H1 (cell line): Measurements from ENCODE around the gene ARID5B. TPM values are rescaled to one million over a fixed set of nuclear protein-coding genes. Genes with fewer than 3 reads are reported as not detected.

Experiments
- CTCF ChIA-PET: fragments of 300-600 bp; sonication (Branson Sonifier 250); formaldehyde crosslinking; loops from one replicate; lab custom pipeline; 2021; ENCODE audit not compliant: partially characterized antibody; lab: Charles Lee
- POLR2A ChIA-PET: fragments of 300-600 bp; sonication (Branson Sonifier 250); formaldehyde crosslinking; loops from one replicate; lab custom pipeline; 2021; ENCODE audit warnings: inconsistent platforms; ENCODE audit not compliant: partially characterized antibody; lab: Charles Lee
- DNase-seq, 2 experiments: peaks; one replicate each; pipeline versions ENCODE4 v3.0.0 to v3.0.0-alpha.2; 2010 to 2022; ENCODE audit warnings: low spot score in 2 of 2, low read depth in 1 of 2, mixed read lengths in 1 of 2
- FAIRE-seq: peaks from 2 replicates; lab custom pipeline; 2011; peaks lifted over from hg19 to GRCh38; lab: Jason Lieb, UNC
- H2AFZ ChIP-seq: 2 replicates; pipeline ENCODE4 v1.8.1; 2012; ENCODE audit warnings: low read length, inconsistent platforms
- H2AK5ac ChIP-seq: 2 replicates; pipeline ENCODE4 v1.6.1; 2013; ENCODE audit warnings: low read depth, low read length
- H2BK120ac ChIP-seq: replicated peaks from 2 replicates; pipeline ENCODE3; 2013; ENCODE audit warnings: low read depth, low read length, inconsistent platforms
- H2BK12ac ChIP-seq: 2 replicates; pipeline ENCODE4 v1.6.1; 2013; ENCODE audit warnings: low read depth, low read length
- H2BK15ac ChIP-seq: 2 replicates; pipeline ENCODE4 v1.6.1; 2013; ENCODE audit warnings: low read length
- H2BK20ac ChIP-seq: 2 replicates; pipeline ENCODE4 v1.6.1; 2013; ENCODE audit warnings: low read length
- H2BK5ac ChIP-seq: 2 replicates; pipeline ENCODE4 v1.6.1; 2013; ENCODE audit warnings: low read depth, low read length
- H3K14ac ChIP-seq: 2 replicates; pipeline ENCODE4 v1.6.1; 2013; ENCODE audit warnings: inconsistent platforms; ENCODE audit not compliant: insufficient read length
- H3K18ac ChIP-seq: 2 replicates; pipeline ENCODE4 v1.6.1; 2013; ENCODE audit warnings: low read length; ENCODE audit errors: extremely low read depth
- H3K23ac ChIP-seq: 2 replicates; pipeline ENCODE4 v1.6.1; 2013; ENCODE audit warnings: inconsistent platforms; ENCODE audit not compliant: insufficient read length
- H3K23me2 ChIP-seq: 2 replicates; pipeline ENCODE4 v1.6.1; 2013; ENCODE audit warnings: low read depth, low read length
- H3K27ac ChIP-seq: 2 replicates; pipeline ENCODE4 v1.6.1; 2011; ENCODE audit warnings: low read depth, low read length, inconsistent platforms
- H3K27me3 ChIP-seq, 4 experiments: replicated peaks in 1 of 4; 1 replicate in 1 of 4; 2 replicates in 3 of 4; pipeline versions ENCODE4 v1.6.1 to v1.8.1; 2011 to 2013; ENCODE audit warnings: low read length in 3 of 4, mild to moderate bottlenecking in 3 of 4, inconsistent platforms in 2 of 4, mixed read lengths in 2 of 4, moderate library complexity in 1 of 4; ENCODE audit not compliant: control insufficient read depth in 3 of 4, insufficient read depth in 3 of 4; ENCODE audit errors: extremely low read depth in 1 of 4
- H3K36me3 ChIP-seq, 4 experiments: 2 replicates each; pipeline versions ENCODE4 v1.6.1 to v1.8.1; 2011 to 2013; ENCODE audit warnings: mild to moderate bottlenecking in 4 of 4, low read length in 3 of 4, moderate library complexity in 2 of 4, control low read depth in 1 of 4, inconsistent platforms in 1 of 4; ENCODE audit not compliant: insufficient read depth in 4 of 4, control insufficient read depth in 2 of 4
- H3K4ac ChIP-seq: replicated peaks from 2 replicates; pipeline ENCODE3; 2013; ENCODE audit warnings: low read length, low read depth, mixed read lengths, inconsistent platforms; ENCODE audit not compliant: insufficient read length
- H3K4me1 ChIP-seq, 4 experiments: replicated peaks in 1 of 4; 1 replicate in 1 of 4; 2 replicates in 3 of 4; pipeline versions ENCODE4 v1.6.1 to v1.8.1; 2011 to 2013; ENCODE audit warnings: low read length in 3 of 4, inconsistent platforms in 2 of 4, mixed read lengths in 1 of 4; ENCODE audit not compliant: insufficient read depth in 4 of 4, control insufficient read depth in 3 of 4
- H3K4me2 ChIP-seq, 2 experiments: 2 replicates each; pipeline versions ENCODE4 v1.6.1 to v1.8.1; 2011 to 2013; ENCODE audit warnings: low read depth in 2 of 2, low read length in 2 of 2, control low read depth in 1 of 2, inconsistent platforms in 1 of 2, mild to moderate bottlenecking in 1 of 2; ENCODE audit not compliant: insufficient read depth in 1 of 2
- H3K4me3 ChIP-seq, 4 experiments: fragments of 200-600, 300-600 bp in 1 of 4; sonication (generic), shearing (Covaris generic), sonication (Bioruptor Twin) in 1 of 4; 2 replicates each; pipeline versions ENCODE4 v1.5.1 to v1.8.1; 2011 to 2016; ENCODE audit warnings: low read length in 4 of 4, low read depth in 3 of 4, control low read depth in 2 of 4, inconsistent platforms in 2 of 4, mild to moderate bottlenecking in 2 of 4, mixed read lengths in 1 of 4, moderate library complexity in 1 of 4; ENCODE audit not compliant: insufficient read depth in 2 of 4; ENCODE audit errors: extremely low read depth in 1 of 4
- H3K56ac ChIP-seq: replicated peaks from 2 replicates; pipeline ENCODE3; 2013; ENCODE audit warnings: low read depth, mild to moderate bottlenecking, mixed read lengths, low read length, inconsistent platforms; ENCODE audit not compliant: insufficient read length
- H3K79me1 ChIP-seq: 2 replicates; pipeline ENCODE4 v1.6.1; 2013; ENCODE audit warnings: low read depth, low read length, control low read depth
- H3K79me2 ChIP-seq, 2 experiments: 2 replicates each; pipeline versions ENCODE4 v1.6.1 to v1.8.1; 2012 to 2013; ENCODE audit warnings: low read length in 2 of 2, mild to moderate bottlenecking in 2 of 2, inconsistent platforms in 1 of 2; ENCODE audit not compliant: insufficient read depth in 2 of 2, control insufficient read depth in 1 of 2
- H3K9ac ChIP-seq, 4 experiments: replicated peaks in 1 of 4; 1 replicate in 1 of 4; 2 replicates in 3 of 4; pipeline versions ENCODE4 v1.6.1 to v1.8.1; 2011 to 2013; ENCODE audit warnings: low read depth in 3 of 4, low read length in 3 of 4, control low read depth in 2 of 4, mild to moderate bottlenecking in 2 of 4, moderate library complexity in 2 of 4, inconsistent platforms in 1 of 4; ENCODE audit errors: extremely low read depth in 1 of 4
- H3K9me3 ChIP-seq, 2 experiments: 2 replicates each; pipeline versions ENCODE4 v1.6.1 to v1.8.1; 2012 to 2013; ENCODE audit warnings: mild to moderate bottlenecking in 2 of 2, moderate library complexity in 2 of 2, control low read depth in 1 of 2, inconsistent platforms in 1 of 2, low read depth in 1 of 2, low read length in 1 of 2, mixed read lengths in 1 of 2; ENCODE audit not compliant: insufficient read depth in 2 of 2
- H4K20me1 ChIP-seq, 2 experiments: replicated peaks in 1 of 2; 2 replicates each; pipeline versions ENCODE3 to v1.8.1; 2011 to 2013; ENCODE audit warnings: inconsistent platforms in 2 of 2, low read length in 2 of 2, mild to moderate bottlenecking in 1 of 2; ENCODE audit not compliant: insufficient read depth in 2 of 2, control insufficient read depth in 1 of 2
- H4K5ac ChIP-seq: 2 replicates; pipeline ENCODE4 v1.6.1; 2013; ENCODE audit warnings: low read length, low read depth, mixed read lengths, inconsistent platforms; ENCODE audit not compliant: insufficient read length
- H4K8ac ChIP-seq: 2 replicates; pipeline ENCODE4 v1.8.0; 2013; ENCODE audit warnings: mild to moderate bottlenecking, moderate library complexity, low read length, inconsistent platforms; ENCODE audit not compliant: insufficient read depth; ENCODE audit errors: extremely low read depth
- H4K91ac ChIP-seq: replicated peaks from 2 replicates; pipeline ENCODE3; 2013; ENCODE audit warnings: low read length, mixed read lengths, inconsistent platforms; ENCODE audit not compliant: insufficient read length
- ASH2L ChIP-seq: fragments of 200-600, 300-600 bp; sonication (generic); IDR thresholded peaks from one replicate; pipeline ENCODE4 v1.7.1; 2017; ENCODE audit warnings: low read length
- CTBP2 ChIP-seq: IDR thresholded peaks from 2 replicates; pipeline ENCODE4 v1.7.0; 2011; ENCODE audit warnings: borderline replicate concordance, mild to moderate bottlenecking, moderate library complexity, mixed read lengths, low read length; ENCODE audit not compliant: insufficient read depth, insufficient read length
- NRF1 ChIP-seq: IDR thresholded peaks from 2 replicates; pipeline ENCODE4 v1.6.1; 2011; ENCODE audit warnings: mild to moderate bottlenecking, low read depth, low read length, improper control_type of control experiment
- SAP30 ChIP-seq: fragments of 300-600 bp; sonication (generic); IDR thresholded peaks from 2 replicates; pipeline ENCODE4 v1.7.1; 2012; ENCODE audit warnings: low read length, moderate library complexity, mild to moderate bottlenecking, inconsistent platforms; ENCODE audit not compliant: insufficient read depth, insufficient replicate concordance
- WGBS, 2 experiments: shearing (Covaris generic) in 1 of 2; methylation state at CpG; one replicate each; pipeline versions ENCODE4 v1.1.6 to v1.1.7; 2013 to 2015; ENCODE audit warnings: low lambda C conversion rate in 2 of 2, mixed read lengths in 2 of 2, inconsistent platforms in 1 of 2, low coverage in 1 of 2, missing lambda C conversion rate in 1 of 2; ENCODE audit not compliant: insufficient replicate concordance in 2 of 2, insufficient coverage in 1 of 2, insufficient read length in 1 of 2; ENCODE audit errors: extremely low coverage in 1 of 2, missing lambda C conversion rate in 1 of 2; 5-methylcytosine and 5-hydroxymethylcytosine counted together
- polyA plus RNA-seq, 7 experiments: library from polyadenylated mRNA; depleted of rRNA in 3 of 7; stranded (reverse) in 5 of 7; unstranded in 2 of 7; fragments of >200 nt in 5 of 7; fragments of 200-250 nt in 2 of 7; gene quantifications; 1 replicate in 5 of 7; 2 replicates in 1 of 7; 4 replicates in 1 of 7; pipeline versions ENCODE4 v1.2.1 to v1.2.3, GENCODE V29; 2011 to 2013; ENCODE audit warnings: missing spikeins in 2 of 7, mixed read lengths in 2 of 7
- total RNA-seq: library from RNA; stranded (reverse); fragmentation: NEBNext Ultra II Directional; extraction: Animal tissue kit (Norgen Biotek cat#: 25700); gene quantifications from 2 replicates; pipeline ENCODE4 v1.2.1, GENCODE V29; 2021

ARID5B gene
- total and polyA plus RNA-seq, 2 of the 8 experiments (the other 6 are each of a cell fraction or from before 2014, with no cell fraction given), result 0.21 to 1.1 TPM

DNA sequence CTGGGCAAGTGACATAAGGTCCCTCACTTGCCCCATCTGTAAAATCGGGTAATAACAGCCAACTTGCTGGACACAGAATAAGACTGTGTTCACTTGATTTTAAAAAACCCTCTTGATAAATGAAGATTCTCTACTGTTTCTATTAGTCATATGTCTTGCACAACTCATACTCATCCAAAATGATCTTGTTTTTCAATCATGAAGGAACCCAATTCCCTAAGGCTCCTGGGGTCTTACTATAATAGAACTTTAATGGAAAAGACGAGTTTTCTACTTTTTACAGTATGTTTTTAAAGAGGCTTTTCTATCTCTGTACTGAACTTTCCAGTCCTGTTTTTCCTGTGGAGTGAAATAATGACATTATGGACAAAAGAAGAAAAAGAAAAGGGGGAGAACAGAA lies 103.8 kb downstream of the ARID5B start:
- H2BK5ac ChIP-seq, result no peak overlapping the region
- H3K4me2 ChIP-seq, result no peak overlapping the region
- H3K9me3 ChIP-seq, result no peaks in the 10 kb centered on the region
- no peaks in the 10 kb centered on the region for H3K36me3 ChIP-seq
- no peak for DNase-seq
- H3K4me1 ChIP-seq, result no peaks in the 10 kb centered on the region
- H2BK120ac ChIP-seq, result no peak overlapping the region
- no peak overlapping the region for H3K14ac ChIP-seq
- no peak overlapping the region for H4K8ac ChIP-seq
- H3K79me1 ChIP-seq, result no peaks in the 10 kb centered on the region
- no peak for TF ChIP-seq CTBP2
- no peak for TF ChIP-seq NRF1
- no peak for TF ChIP-seq SAP30
- no peak for TF ChIP-seq ASH2L
- TF ChIP-seq, all 59 proteins: peak for 0
- Histone ChIP-seq H3K18ac (no peak overlapping the region), H3K9ac (no peak overlapping the region), H3K23ac (no peak overlapping the region), H3K79me2 (no peaks in the 10 kb centered on the region), H3K23me2 (no peaks in the 10 kb centered on the region; the same call in 1 of the 2 replicates), H2BK12ac (no peak overlapping the region), H3K56ac (no peak overlapping the region), H2BK20ac (no peak overlapping the region), H4K5ac (no peak overlapping the region), H3K27ac (no peak overlapping the region), H3K27me3 (no peaks in the 10 kb centered on the region), H3K4me3 (no peak overlapping the region), H2AK5ac (no peak overlapping the region), H2AFZ (no peak overlapping the region), H4K91ac (no peak overlapping the region), H3K4ac (no peak overlapping the region), H2BK15ac (no peak overlapping the region), H4K20me1 (no peaks in the 10 kb centered on the region)
- 82% methylated on average over 2 of the region's 2 CpGs; no CpG with 5 or more reads in 1 of the 2 experiments for WGBS, 2 experiments
- no peak for FAIRE-seq
- POLR2A ChIA-PET, result no interaction called here
- CTCF ChIA-PET, result interaction anchor here (1.0 kb wide), 1 partner anchor 260 kb away, joined by 3 read pairs; no protein-coding TSS in a partner anchor
